ENCODE measurements around the gene PSD4.

- TF ChIP-seq ZNF274 (IDR thresholded peaks at IDR 0.05; ENCODE audit: low read depth, low read length) (no peak), YY1 (IDR thresholded peaks at IDR 0.05; ENCODE audit: insufficient read depth, insufficient read length) (no peak)
These were observed 25.2 kb downstream of the PSD4 start for GRCh38 chr2:113198790-113199612.

Measured in NT2/D1 (cell line).